AG04449 (cell line): ENCODE data around the gene CABP7.

ENCODE experiments used
- CTCF ChIA-PET: fragments of 350-600 bp; formaldehyde crosslinking; extraction: SDS; loops from one replicate; lab custom pipeline; 2021; ENCODE audit warnings: antibody characterized with exemption; lab: Yijun Ruan, JAX
- POLR2A ChIA-PET: fragments of 400-600, 350-600 bp; formaldehyde crosslinking; extraction: SDS; loops from one replicate; lab custom pipeline; 2020; ENCODE audit warnings: antibody characterized with exemption, inconsistent platforms; lab: Yijun Ruan, JAX
- DNase-seq: peaks from one replicate; pipeline ENCODE4 v3.0.0-alpha.2; 2010; ENCODE audit warnings: low read depth, low spot score
- H3K4me3 ChIP-seq: 2 replicates; pipeline ENCODE4 v1.5.1; 2011; ENCODE audit warnings: low read depth, mild to moderate bottlenecking, control low read depth, low read length
- CTCF ChIP-seq: IDR thresholded peaks from one replicate; pipeline ENCODE4 v1.5.1; 2011; ENCODE audit warnings: mild to moderate bottlenecking, moderate library complexity, low read length, control low read depth, inconsistent platforms; ENCODE audit not compliant: insufficient read depth; ENCODE audit errors: missing control alignments

Gene CABP7

GRCh38 chr22:29738118-29738815 is 18.5 kb downstream of the CABP7 start:
- no peak for DNase-seq
- ChIA-PET POLR2A (no interaction called here), CTCF (interaction anchor here (1.7 kb wide), 1 partner anchor 350 kb away, joined by 4 read pairs; no protein-coding TSS in a partner anchor)
- no peak overlapping the region for H3K4me3 ChIP-seq
- TF ChIP-seq CTCF = no peak

GRCh38 chr22:29739346-29739875 is 19.6 kb downstream of the CABP7 start:
- POLR2A ChIA-PET = no interaction called here
- TF ChIP-seq CTCF = no peak
- no peak for DNase-seq
- H3K4me3 ChIP-seq = no peak overlapping the region
- CTCF ChIA-PET = interaction anchor here (1.7 kb wide), 1 partner anchor 349 kb away, joined by 4 read pairs; no protein-coding TSS in a partner anchor

- ChIA-PET CTCF (no interaction called here), POLR2A (no interaction called here)
- DNase-seq = no peak
- TF ChIP-seq CTCF = no peak
- H3K4me3 ChIP-seq = no peak overlapping the region
These were observed 20.4 kb downstream of the CABP7 start for GRCh38 chr22:29740216-29740615.

- CTCF ChIA-PET = interaction anchor here (1.0 to 1.4 kb wide), 2 partner anchors 10 to 347 kb away, joined by 3 read pairs; no protein-coding TSS in a partner anchor
- no peak for TF ChIP-seq CTCF
- no peak for DNase-seq
- H3K4me3 ChIP-seq = no peak overlapping the region
- POLR2A ChIA-PET = interaction anchor here (1.1 kb wide), 1 partner anchor 25 kb away, joined by 3 read pairs; the partner anchor contains the start of genes UQCR10 and ZMAT5
These were observed 22.1 kb downstream of the CABP7 start for GRCh38 chr22:29741926-29742325.

- H3K4me3 ChIP-seq = no peak overlapping the region
- POLR2A ChIA-PET = interaction anchor here (1.1 kb wide), 1 partner anchor 24 kb away, joined by 3 read pairs; the partner anchor contains the start of genes UQCR10 and ZMAT5
- DNase-seq = no peak
- CTCF ChIA-PET = interaction anchor here (1.4 kb wide), 1 partner anchor 346 kb away, joined by 3 read pairs; no protein-coding TSS in a partner anchor
- TF ChIP-seq CTCF = no peak
These were observed 22.5 kb downstream of the CABP7 start for GRCh38 chr22:29742326-29742725.

GRCh38 chr22:29744902-29745301 is 25.1 kb downstream of the CABP7 start:
- peak; percentile 45 for DNase-seq
- POLR2A ChIA-PET = no interaction called here
- H3K4me3 ChIP-seq = no peak overlapping the region
- TF ChIP-seq CTCF = no peak
- CTCF ChIA-PET = interaction anchor here (1.0 to 1.5 kb wide), 2 partner anchors 12 to 19 kb away, joined by 4 to 7 read pairs; no protein-coding TSS in a partner anchor
